Lower leg skin (tissue), 4 donors: ENCODE results near the gene LY6G5C. TPM values are rescaled to one million over a fixed set of nuclear protein-coding genes. Genes with fewer than 3 reads are reported as not detected.

Experiments used
- DNase-seq, 2 donors: peaks; one replicate each; pipeline ENCODE4 v3.0.0-alpha.2; 2019; ENCODE audit warnings: low spot score in 2 of 2
- H3K4me3 ChIP-seq: fragments of 200-600 bp; sonication (generic); 2 replicates; pipeline ENCODE4 v1.5.1; 2017; ENCODE audit warnings: mild to moderate bottlenecking, low read depth; ENCODE audit not compliant: poor library complexity, severe bottlenecking
- CTCF ChIP-seq, 3 donors: fragments of 450-650 bp; IDR thresholded peaks; one replicate each; pipeline ENCODE4 v1.5.1; 2016; ENCODE audit warnings: antibody characterized with exemption in 3 of 3, mild to moderate bottlenecking in 3 of 3, moderate library complexity in 2 of 3
- POLR2A ChIP-seq, 2 donors: fragments of 450-650 bp; IDR thresholded peaks; one replicate each; pipeline ENCODE4 v1.6.1; 2016 to 2017; ENCODE audit warnings: antibody characterized with exemption in 2 of 2, mild to moderate bottlenecking in 1 of 2, moderate library complexity in 1 of 2
- WGBS, 2 donors: methylation state at CpG; one replicate each; pipeline ENCODE4 v1.1.5; 2018; 5-methylcytosine and 5-hydroxymethylcytosine counted together
- intact Hi-C: fragments of 100-400 bp; cut with DNase I; formaldehyde crosslinking; loops from one replicate; pipeline ENCODE4 v1.15.0; 2023; ENCODE audit warnings: low total_unique reads
- total RNA-seq, 4 donors: library from RNA; depleted of rRNA; stranded (reverse); fragments of >200 nt; gene quantifications; one replicate each; pipeline ENCODE4 v1.1.0, GENCODE V29; 2016

Gene LY6G5C
- total RNA-seq, 4 donors from 2014 or later, result 1.6 TPM; not detected in 3

DNA sequence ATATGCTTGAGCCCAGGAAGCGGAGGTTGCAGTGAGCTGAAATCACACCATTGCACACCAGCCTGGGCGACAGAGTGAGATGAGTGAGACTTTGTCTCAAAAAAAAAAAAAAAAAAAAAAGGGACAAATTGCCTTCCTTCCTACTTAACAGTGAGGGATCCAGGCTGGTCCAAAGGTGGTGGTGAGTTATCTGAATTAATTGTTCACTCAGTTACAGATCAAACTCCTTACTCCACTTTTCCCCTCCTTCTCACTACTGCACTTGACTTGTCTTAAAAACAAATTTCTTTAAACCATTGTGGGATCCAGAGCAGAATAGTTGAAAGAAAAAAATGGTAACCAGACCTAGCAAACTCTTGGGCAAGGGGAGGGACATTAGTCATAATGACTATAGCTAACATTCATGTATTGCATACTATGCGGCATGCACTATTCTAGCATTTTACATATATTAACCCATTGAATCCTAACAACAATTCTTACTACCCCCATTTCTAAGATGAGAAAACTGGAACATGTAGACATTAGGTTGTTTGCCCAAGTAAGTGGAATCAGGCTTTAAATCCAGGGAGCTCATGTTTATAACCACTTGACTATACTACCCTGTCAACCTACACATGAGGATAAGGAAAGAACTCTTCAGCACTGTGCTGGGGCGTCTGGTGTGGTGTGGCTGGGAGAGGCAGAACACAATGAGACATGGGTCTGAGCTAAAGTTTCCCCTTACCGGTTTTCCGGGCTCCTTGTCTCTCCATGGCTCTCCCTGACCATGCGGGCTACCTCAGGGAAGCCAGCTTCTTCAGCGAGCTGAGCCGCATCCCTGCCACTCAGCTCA is 17.5 kb downstream of the LY6G5C start:
- no peak for DNase-seq
- H3K4me3 ChIP-seq, result no peak overlapping the region
- TF ChIP-seq CTCF (IDR thresholded peaks at IDR 0.05) (no peak), POLR2A (IDR thresholded peaks at IDR 0.05) (no peak)
- intact Hi-C loops, result no loop called here
- WGBS, 2 donors, result 49% methylated on average over 9 of the region's 9 CpGs

GRCh38 chr6:31662124-31662723 is 18.6 kb downstream of the LY6G5C start:
- no peak overlapping the region for H3K4me3 ChIP-seq
- TF ChIP-seq CTCF (IDR thresholded peaks at IDR 0.05) (no peak), POLR2A (IDR thresholded peaks at IDR 0.05) (no peak)
- WGBS, 2 donors, result 85 to 88% methylated on average over 11 to 12 of the region's 12 CpGs
- DNase-seq, result no peak
- intact Hi-C loops, result no loop called here

DNA sequence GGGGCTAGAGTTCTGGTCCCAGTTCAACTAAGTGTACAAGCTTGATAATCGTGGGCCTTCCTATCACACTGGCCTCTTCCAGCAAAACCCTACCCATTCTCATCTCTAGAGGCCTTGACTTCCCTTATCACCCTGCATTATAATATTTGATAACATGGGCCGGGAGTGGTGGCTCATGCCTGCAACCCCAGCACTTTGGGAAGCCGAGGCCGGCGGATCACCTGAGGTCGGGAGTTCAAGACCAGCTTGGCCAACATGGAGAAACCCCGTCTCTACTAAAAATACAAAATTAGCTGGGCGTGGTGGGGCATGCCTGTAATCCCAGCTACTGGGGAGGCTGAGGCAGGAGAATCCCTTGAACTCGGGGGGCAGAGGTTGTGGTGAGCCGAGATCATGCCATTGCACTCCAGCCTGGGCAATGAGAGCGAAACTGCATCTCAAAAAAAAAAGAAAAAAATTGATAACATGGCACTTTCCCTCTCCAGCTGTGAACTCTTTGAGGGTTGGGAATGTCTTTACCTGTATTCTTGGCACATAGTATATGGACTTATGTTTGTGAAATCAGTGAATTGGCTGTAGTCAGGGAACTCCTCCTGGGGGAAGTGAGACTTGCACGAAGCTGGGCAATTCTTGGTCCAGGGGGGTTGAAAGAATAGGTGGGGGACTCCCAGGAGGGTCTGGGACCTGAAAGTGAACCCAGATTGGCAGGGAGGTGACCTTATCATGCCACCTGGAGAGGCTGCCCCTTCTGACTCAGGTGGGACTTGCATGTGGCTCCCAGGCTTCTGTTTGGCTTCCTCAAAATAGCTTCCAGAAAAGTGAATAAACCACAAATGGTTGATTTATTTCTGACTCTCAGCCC is 19.4 kb downstream of the LY6G5C start:
- no peak for DNase-seq
- no peak overlapping the region for H3K4me3 ChIP-seq
- intact Hi-C loops, result no loop called here
- 76% methylated on average over 12 of the region's 12 CpGs for WGBS, 2 donors
- TF ChIP-seq POLR2A (IDR thresholded peaks at IDR 0.05), result no peak
- TF ChIP-seq CTCF (IDR thresholded peaks at IDR 0.05), result no peak

- intact Hi-C loops, result no loop called here
- TF ChIP-seq POLR2A (IDR thresholded peaks at IDR 0.05) (peak in 1 of 2 donors; percentile 34), CTCF (IDR thresholded peaks at IDR 0.05) (no peak)
- peak; percentile 74 to 97 for DNase-seq
- WGBS, 2 donors, result 0 to 1% methylated on average over 38 to 40 of the region's 52 CpGs
- peak within 1 kb of the TSS; percentile 77 for H3K4me3 ChIP-seq
Measured at GRCh38 chr6:31660381-31661261, 20.2 kb downstream of the LY6G5C start, which contains the start of gene C6orf47. C6orf47 (minus strand) TSS chr6:31660778; CDS start chr6:31659947, 831 bp downstream.
